Measurements from ENCODE around the gene CST6. TPM values are rescaled to one million over a fixed set of nuclear protein-coding genes. Genes with fewer than 3 reads are reported as not detected.

CST6 gene
- polyA plus RNA-seq, 3 donors, result 0.41 TPM; not detected in 2

DNA sequence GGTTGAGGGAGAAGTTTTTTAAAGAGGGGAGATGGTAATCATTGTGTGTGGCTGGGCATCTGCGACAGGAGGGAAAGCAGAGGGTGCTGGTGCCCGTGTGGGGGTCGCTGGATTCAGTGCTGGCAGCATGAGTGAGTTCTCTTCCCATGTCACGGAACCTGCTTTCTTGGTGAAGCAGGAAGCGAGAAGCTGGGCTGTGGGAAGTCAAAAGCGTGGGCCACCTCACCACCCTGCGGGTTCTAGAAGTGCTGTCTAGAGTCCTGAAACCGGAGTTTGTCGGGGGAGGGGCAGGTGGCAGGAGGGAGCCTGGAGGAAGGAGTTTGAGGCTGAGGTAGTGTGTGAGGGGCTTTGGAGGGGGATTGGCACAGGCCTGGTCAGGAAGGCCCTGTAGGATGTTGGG lies 36.0 kb upstream of the CST6 start:
- no peaks in the 10 kb centered on the region for H3K9me3 Mint-ChIP-seq
- no peaks in the 10 kb centered on the region for H3K27me3 ChIP-seq (ENCODE audit: control insufficient read depth in 2 of 2, insufficient read depth in 2 of 2, low read length in 2 of 2)
- DNase-seq, result no peak
- H3K4me1 ChIP-seq (ENCODE audit: control insufficient read depth in 1 of 2, insufficient read depth in 2 of 2, low read length in 2 of 2), result no peaks in the 10 kb centered on the region
- intact Hi-C loops (cut with micrococcal nuclease), result no loop called here
- no peak overlapping the region for H3K4me3 ChIP-seq (replicated peaks in 1 of 3; ENCODE audit: low read depth in 2 of 3, low read length in 3 of 3)
- peaks cover 53 to 75% of the 10 kb centered on the region in 2 donors for H3K36me3 ChIP-seq (replicated peaks in 1 of 2; ENCODE audit: control insufficient read depth in 1 of 2, insufficient read depth in 2 of 2, low read length in 2 of 2)
- H3K9ac ChIP-seq (ENCODE audit: insufficient read depth, low read length, poor library complexity, severe bottlenecking), result no peak overlapping the region
- no peaks in the 10 kb centered on the region for H3K4me1 Mint-ChIP-seq
- no peak overlapping the region for H3K27ac ChIP-seq (ENCODE audit: low read depth in 1 of 2, low read length in 2 of 2)
- WGBS (ENCODE audit: insufficient coverage), result 95% methylated on average over 7 of the region's 9 CpGs
- TF ChIP-seq, protein P1, sequence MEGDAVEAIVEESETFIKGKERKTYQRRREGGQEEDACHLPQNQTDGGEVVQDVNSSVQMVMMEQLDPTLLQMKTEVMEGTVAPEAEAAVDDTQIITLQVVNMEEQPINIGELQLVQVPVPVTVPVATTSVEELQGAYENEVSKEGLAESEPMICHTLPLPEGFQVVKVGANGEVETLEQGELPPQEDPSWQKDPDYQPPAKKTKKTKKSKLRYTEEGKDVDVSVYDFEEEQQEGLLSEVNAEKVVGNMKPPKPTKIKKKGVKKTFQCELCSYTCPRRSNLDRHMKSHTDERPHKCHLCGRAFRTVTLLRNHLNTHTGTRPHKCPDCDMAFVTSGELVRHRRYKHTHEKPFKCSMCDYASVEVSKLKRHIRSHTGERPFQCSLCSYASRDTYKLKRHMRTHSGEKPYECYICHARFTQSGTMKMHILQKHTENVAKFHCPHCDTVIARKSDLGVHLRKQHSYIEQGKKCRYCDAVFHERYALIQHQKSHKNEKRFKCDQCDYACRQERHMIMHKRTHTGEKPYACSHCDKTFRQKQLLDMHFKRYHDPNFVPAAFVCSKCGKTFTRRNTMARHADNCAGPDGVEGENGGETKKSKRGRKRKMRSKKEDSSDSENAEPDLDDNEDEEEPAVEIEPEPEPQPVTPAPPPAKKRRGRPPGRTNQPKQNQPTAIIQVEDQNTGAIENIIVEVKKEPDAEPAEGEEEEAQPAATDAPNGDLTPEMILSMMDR (IDR thresholded peaks at IDR 0.05), result no peak
- peak overlapping the region in 3 of 7 donors; percentile 9 to 58 (median 26) for H3K27ac Mint-ChIP-seq
- no peaks in the 10 kb centered on the region for H3K27me3 Mint-ChIP-seq (ENCODE audit: low read depth in 3 of 3)
- H3K79me2 ChIP-seq (ENCODE audit: insufficient read depth, low read length), result no peaks in the 10 kb centered on the region
- no peaks in the 10 kb centered on the region for H3K9me3 ChIP-seq (replicated peaks in 1 of 2; ENCODE audit: control insufficient read depth in 1 of 2, insufficient read depth in 1 of 2, low read length in 2 of 2)
- H3K4me2 ChIP-seq (replicated peaks; ENCODE audit: extremely low read depth, low read length, poor library complexity, severe bottlenecking), result no peak overlapping the region
- peaks cover 58 to 82% of the 10 kb centered on the region in 2 donors for H3K36me3 Mint-ChIP-seq
- H2AFZ ChIP-seq (ENCODE audit: insufficient read depth, low read depth, low read length, poor library complexity, severe bottlenecking), result no peak overlapping the region
- peaks cover 15% of the 10 kb centered on the region for H4K20me1 ChIP-seq (ENCODE audit: insufficient read depth, low read length)
- no peak overlapping the region for H3K4me3 Mint-ChIP-seq

DNA sequence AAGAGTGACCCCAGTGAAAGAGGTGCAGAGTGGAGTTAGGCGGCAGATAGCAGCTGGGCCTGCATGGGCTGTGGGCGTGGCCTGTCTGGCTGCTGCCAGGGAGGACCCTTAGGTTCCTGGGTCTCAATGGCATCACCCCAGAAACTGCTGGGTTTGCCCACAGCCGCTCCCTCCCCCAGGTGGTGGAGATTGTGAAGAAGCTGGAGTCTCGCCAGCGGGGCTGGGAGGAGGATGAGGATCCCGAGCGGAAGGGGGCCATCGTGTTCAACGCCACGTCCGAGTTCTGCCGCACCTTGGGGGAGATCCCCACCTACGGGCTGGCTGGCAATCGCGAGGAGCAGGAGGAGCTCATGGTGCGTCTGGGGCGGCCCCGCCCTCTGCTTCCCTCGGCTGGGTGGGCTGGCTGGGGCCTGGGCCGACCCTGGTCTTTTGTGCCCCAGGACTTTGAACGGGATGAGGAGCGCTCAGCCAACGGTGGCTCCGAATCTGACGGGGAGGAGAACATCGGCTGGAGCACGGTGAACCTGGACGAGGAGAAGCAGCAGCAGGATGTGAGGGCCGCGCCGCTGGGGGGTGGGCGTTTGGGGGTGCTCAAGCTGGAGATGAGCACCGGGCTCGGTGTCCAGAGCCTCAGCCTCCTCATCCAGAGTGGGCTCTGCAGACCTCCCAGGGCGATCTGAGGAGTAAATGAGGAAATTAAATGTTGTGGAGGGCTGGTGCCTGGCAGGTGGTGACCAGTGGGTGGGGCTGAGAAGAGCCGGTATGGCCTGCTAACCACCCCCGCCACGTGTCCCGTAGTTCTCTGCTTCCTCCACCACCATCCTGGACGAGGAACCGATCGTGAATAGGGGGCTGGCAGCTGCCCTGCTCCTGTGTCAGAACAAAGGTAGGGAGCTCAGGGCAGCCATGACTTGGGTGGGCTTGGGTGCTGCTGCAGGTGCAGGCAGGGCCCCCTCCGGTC lies 35.3 kb upstream of the CST6 start:
- H3K9ac ChIP-seq (ENCODE audit: insufficient read depth, low read length, poor library complexity, severe bottlenecking), result no peak overlapping the region
- no peaks in the 10 kb centered on the region for H3K79me2 ChIP-seq (ENCODE audit: insufficient read depth, low read length)
- H2AFZ ChIP-seq (ENCODE audit: insufficient read depth, low read depth, low read length, poor library complexity, severe bottlenecking), result no peak overlapping the region
- Mint-ChIP-seq H3K4me3 (no peak overlapping the region), H3K27ac (peak overlapping the region in 3 of 7 donors; percentile 26 to 89 (median 58)), H3K36me3 (peaks cover 58 to 81% of the 10 kb centered on the region in 2 donors), H3K4me1 (no peaks in the 10 kb centered on the region), H3K27me3 (ENCODE audit: low read depth in 3 of 3) (peaks cover 0 to 2% (median 0%) of the 10 kb centered on the region in 3 donors), H3K9me3 (no peaks in the 10 kb centered on the region)
- no peak overlapping the region for H3K4me2 ChIP-seq (replicated peaks; ENCODE audit: extremely low read depth, low read length, poor library complexity, severe bottlenecking)
- H3K4me3 ChIP-seq (replicated peaks in 1 of 3; ENCODE audit: low read depth in 2 of 3, low read length in 3 of 3), result no peak overlapping the region
- intact Hi-C loops (cut with micrococcal nuclease), result no loop called here
- H3K36me3 ChIP-seq (replicated peaks in 1 of 2; ENCODE audit: control insufficient read depth in 1 of 2, insufficient read depth in 2 of 2, low read length in 2 of 2), result peaks cover 53 to 75% of the 10 kb centered on the region in 2 donors
- no peaks in the 10 kb centered on the region for H3K9me3 ChIP-seq (replicated peaks in 1 of 2; ENCODE audit: control insufficient read depth in 1 of 2, insufficient read depth in 1 of 2, low read length in 2 of 2)
- DNase-seq, result no peak
- WGBS (ENCODE audit: insufficient coverage), result 94% methylated on average over 34 of the region's 43 CpGs
- TF ChIP-seq, protein P1 (IDR thresholded peaks at IDR 0.05), result no peak
- peaks cover 15% of the 10 kb centered on the region for H4K20me1 ChIP-seq (ENCODE audit: insufficient read depth, low read length)
- no peaks in the 10 kb centered on the region for H3K4me1 ChIP-seq (ENCODE audit: control insufficient read depth in 1 of 2, insufficient read depth in 2 of 2, low read length in 2 of 2)
- no peaks in the 10 kb centered on the region for H3K27me3 ChIP-seq (ENCODE audit: control insufficient read depth in 2 of 2, insufficient read depth in 2 of 2, low read length in 2 of 2)
- H3K27ac ChIP-seq (ENCODE audit: low read depth in 1 of 2, low read length in 2 of 2), result no peak overlapping the region
